HepG2 (cell line): ENCODE data around the gene COG1. TPM values are rescaled to one million over a fixed set of nuclear protein-coding genes. Genes with fewer than 3 reads are reported as not detected.

Experiments
- ARNT ChIP-seq: fragments of 450-650 bp; IDR thresholded peaks from 2 replicates; pipeline ENCODE4 v1.6.1; 2017
- FOXK1 ChIP-seq: sonication (generic); formaldehyde crosslinking; IDR thresholded peaks from 2 replicates; pipeline ENCODE4 v1.4.0; 2020; ENCODE audit warnings: low read depth, missing genetic modification reagents, borderline replicate concordance
- KDM5B ChIP-seq: sonication (generic); formaldehyde crosslinking; IDR thresholded peaks from 2 replicates; pipeline ENCODE4 v1.4.0; 2020; ENCODE audit warnings: missing genetic modification reagents, mild to moderate bottlenecking, borderline replicate concordance
- MEIS1 ChIP-seq: sonication (generic); formaldehyde crosslinking; IDR thresholded peaks from 2 replicates; pipeline ENCODE4 v1.9.0; 2021; ENCODE audit warnings: mild to moderate bottlenecking, missing genetic modification reagents, moderate library complexity, borderline replicate concordance
- NAIF1 ChIP-seq: sonication (generic); formaldehyde crosslinking; IDR thresholded peaks from 2 replicates; pipeline ENCODE4 v1.5.0; 2020; ENCODE audit warnings: mild to moderate bottlenecking, missing genetic modification reagents, borderline replicate concordance
- TBX2 ChIP-seq: sonication (generic); formaldehyde crosslinking; IDR thresholded peaks from 2 replicates; pipeline ENCODE4 v1.5.0; 2020; ENCODE audit warnings: missing genetic modification reagents, mild to moderate bottlenecking, borderline replicate concordance
- TBX3 ChIP-seq: fragments of 450-650 bp; IDR thresholded peaks from 2 replicates; pipeline ENCODE4 v1.6.1; 2017; ENCODE audit warnings: antibody characterized with exemption, mild to moderate bottlenecking, inconsistent platforms, borderline replicate concordance
- ZBTB20 ChIP-seq: sonication (generic); formaldehyde crosslinking; IDR thresholded peaks from 2 replicates; pipeline ENCODE4 v1.8.1; 2023; ENCODE audit warnings: missing genetic modification reagents, low read depth, mild to moderate bottlenecking, borderline replicate concordance
- ZBTB7B ChIP-seq: sonication (generic); formaldehyde crosslinking; IDR thresholded peaks from 2 replicates; pipeline ENCODE4 v1.4.0; 2020; ENCODE audit warnings: missing genetic modification reagents
- ZC3H4 ChIP-seq: sonication (generic); formaldehyde crosslinking; IDR thresholded peaks from 2 replicates; pipeline ENCODE4 v1.4.0; 2020; ENCODE audit warnings: missing genetic modification reagents, borderline replicate concordance
- ZFP1 ChIP-seq: IDR thresholded peaks from 2 replicates; pipeline ENCODE4 v1.6.1; 2016
- ZNF225 ChIP-seq: sonication (generic); formaldehyde crosslinking; IDR thresholded peaks from 2 replicates; pipeline ENCODE4 v1.4.0; 2020; ENCODE audit warnings: mild to moderate bottlenecking, missing genetic modification reagents
- ZNF337 ChIP-seq: sonication (generic); formaldehyde crosslinking; IDR thresholded peaks from 2 replicates; pipeline ENCODE4 v1.5.1; 2020; ENCODE audit warnings: missing genetic modification reagents, low read depth, mild to moderate bottlenecking, borderline replicate concordance
- ZNF501 ChIP-seq: sonication (generic); formaldehyde crosslinking; IDR thresholded peaks from 2 replicates; pipeline ENCODE4 v1.5.1; 2020; ENCODE audit warnings: mild to moderate bottlenecking, moderate library complexity, missing genetic modification reagents
- ZNF607 ChIP-seq: sonication (generic); formaldehyde crosslinking; IDR thresholded peaks from 2 replicates; pipeline ENCODE4 v1.5.1; 2020; ENCODE audit warnings: missing genetic modification reagents, mild to moderate bottlenecking, borderline replicate concordance
- ZNF672 ChIP-seq: sonication (generic); formaldehyde crosslinking; IDR thresholded peaks from 2 replicates; pipeline ENCODE4 v1.8.1; 2022; ENCODE audit warnings: missing genetic modification reagents
- ZNF891 ChIP-seq: sonication (generic); formaldehyde crosslinking; IDR thresholded peaks from 2 replicates; pipeline ENCODE4 v1.5.0; 2020; ENCODE audit warnings: mild to moderate bottlenecking, missing genetic modification reagents
- polyA plus RNA-seq, 8 experiments: library from polyadenylated mRNA; depleted of rRNA in 3 of 8; stranded (reverse) in 7 of 8; unstranded in 1 of 8; fragments of >200 nt; fragmentation: Illumina TruSeq in 4 of 8; extraction: Trizol in 4 of 8; gene quantifications; 2 replicates each; pipeline versions ENCODE4 v1.2.1 to v1.2.3, GENCODE V29; 2011 to 2016; ENCODE audit warnings: low read depth in 4 of 8, missing spikeins in 1 of 8, mixed read lengths in 1 of 8; ENCODE audit not compliant: insufficient read depth in 1 of 8
- total RNA-seq, 5 experiments: library from RNA; depleted of rRNA; stranded (reverse); fragments of >200 nt; fragmentation: Illumina TruSeq; extraction: Trizol; gene quantifications; 2 replicates each; pipeline ENCODE4 v1.2.3, GENCODE V29; 2016; ENCODE audit warnings: low read depth in 1 of 5
- TF ChIP-seq, protein P1 (sequence below): sonication (generic); formaldehyde crosslinking; IDR thresholded peaks from 2 replicates; pipeline ENCODE4 v1.5.0; 2020; ENCODE audit warnings: mild to moderate bottlenecking, missing genetic modification reagents, borderline replicate concordance
- TF ChIP-seq, protein P2 (sequence below): sonication (generic); formaldehyde crosslinking; IDR thresholded peaks from 2 replicates; pipeline ENCODE4 v1.5.0; 2020; ENCODE audit warnings: missing genetic modification reagents
- TF ChIP-seq, protein P3 (sequence below): sonication (generic); formaldehyde crosslinking; IDR thresholded peaks from 2 replicates; pipeline ENCODE4 v1.9.0; 2022; ENCODE audit warnings: low read depth, missing genetic modification reagents

The COG1 gene
- total and polyA plus RNA-seq, 2 of the 13 experiments (the other 11 are each of a cell fraction or from before 2014, with no cell fraction given) = 36.6 to 39.7 TPM

DNA sequence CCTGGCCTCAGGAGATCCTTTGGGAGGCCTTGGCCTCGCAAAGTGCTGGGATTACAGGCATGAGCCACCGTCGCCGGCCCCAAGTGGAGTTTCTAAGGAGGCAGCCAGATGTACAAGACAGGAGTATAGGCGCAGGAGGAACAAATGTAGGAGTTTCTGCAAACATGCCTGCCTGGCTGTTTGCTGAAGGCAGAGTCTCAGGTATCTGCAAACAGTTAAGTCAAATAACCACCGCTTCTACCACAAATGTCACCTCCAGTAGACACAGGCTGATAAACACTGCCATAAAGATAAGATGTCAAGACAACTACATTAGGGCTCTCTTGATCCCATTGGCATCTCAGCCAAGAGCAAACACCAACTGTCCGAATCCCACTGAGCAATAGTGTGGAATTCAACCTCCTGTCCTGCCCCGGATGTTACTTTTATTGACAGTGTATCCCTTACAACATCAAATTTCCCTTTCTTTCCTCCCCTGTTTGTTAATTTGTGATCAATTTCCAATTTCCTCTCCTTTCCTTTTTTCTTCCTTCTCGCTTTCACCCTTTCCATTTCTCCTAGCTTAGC is 5.6 kb upstream of the COG1 start (continued):
- TF ChIP-seq KDM5B (no peak; the same call in 1 of the 2 replicates), ZNF672 (CRISPR knock-in tag) (no peak), ZNF607 (CRISPR knock-in tag) (no peak), ZNF337 (0 out of 2 replicates have a peak, but pooled peaks have one; percentile 48), ZC3H4 (CRISPR knock-in tag) (no peak), TBX2 (CRISPR knock-in tag) (peak; percentile 100), NAIF1 (CRISPR knock-in tag) (peak; percentile 87; the same call in 1 of the 2 replicates), ARNT (no peak), FOXK1 (CRISPR knock-in tag) (no peak; the same call in 1 of the 2 replicates), ZNF225 (CRISPR knock-in tag) (0 out of 2 replicates have a peak, but pooled peaks have one; percentile 18), ZBTB7B (CRISPR knock-in tag) (peak; percentile 88; the same call in 1 of the 2 replicates), ZFP1 (CRISPR knock-in tag) (peak; percentile 79; the same call in 1 of the 2 replicates), ZBTB20 (CRISPR knock-in tag) (peak; percentile 80; the same call in 1 of the 2 replicates), ZNF891 (CRISPR knock-in tag) (no peak), MEIS1 (peak; percentile 97), ZNF501 (CRISPR knock-in tag) (peak; percentile 46; the same call in 1 of the 2 replicates), TBX3 (peak; percentile 97)
- TF ChIP-seq, protein P1, sequence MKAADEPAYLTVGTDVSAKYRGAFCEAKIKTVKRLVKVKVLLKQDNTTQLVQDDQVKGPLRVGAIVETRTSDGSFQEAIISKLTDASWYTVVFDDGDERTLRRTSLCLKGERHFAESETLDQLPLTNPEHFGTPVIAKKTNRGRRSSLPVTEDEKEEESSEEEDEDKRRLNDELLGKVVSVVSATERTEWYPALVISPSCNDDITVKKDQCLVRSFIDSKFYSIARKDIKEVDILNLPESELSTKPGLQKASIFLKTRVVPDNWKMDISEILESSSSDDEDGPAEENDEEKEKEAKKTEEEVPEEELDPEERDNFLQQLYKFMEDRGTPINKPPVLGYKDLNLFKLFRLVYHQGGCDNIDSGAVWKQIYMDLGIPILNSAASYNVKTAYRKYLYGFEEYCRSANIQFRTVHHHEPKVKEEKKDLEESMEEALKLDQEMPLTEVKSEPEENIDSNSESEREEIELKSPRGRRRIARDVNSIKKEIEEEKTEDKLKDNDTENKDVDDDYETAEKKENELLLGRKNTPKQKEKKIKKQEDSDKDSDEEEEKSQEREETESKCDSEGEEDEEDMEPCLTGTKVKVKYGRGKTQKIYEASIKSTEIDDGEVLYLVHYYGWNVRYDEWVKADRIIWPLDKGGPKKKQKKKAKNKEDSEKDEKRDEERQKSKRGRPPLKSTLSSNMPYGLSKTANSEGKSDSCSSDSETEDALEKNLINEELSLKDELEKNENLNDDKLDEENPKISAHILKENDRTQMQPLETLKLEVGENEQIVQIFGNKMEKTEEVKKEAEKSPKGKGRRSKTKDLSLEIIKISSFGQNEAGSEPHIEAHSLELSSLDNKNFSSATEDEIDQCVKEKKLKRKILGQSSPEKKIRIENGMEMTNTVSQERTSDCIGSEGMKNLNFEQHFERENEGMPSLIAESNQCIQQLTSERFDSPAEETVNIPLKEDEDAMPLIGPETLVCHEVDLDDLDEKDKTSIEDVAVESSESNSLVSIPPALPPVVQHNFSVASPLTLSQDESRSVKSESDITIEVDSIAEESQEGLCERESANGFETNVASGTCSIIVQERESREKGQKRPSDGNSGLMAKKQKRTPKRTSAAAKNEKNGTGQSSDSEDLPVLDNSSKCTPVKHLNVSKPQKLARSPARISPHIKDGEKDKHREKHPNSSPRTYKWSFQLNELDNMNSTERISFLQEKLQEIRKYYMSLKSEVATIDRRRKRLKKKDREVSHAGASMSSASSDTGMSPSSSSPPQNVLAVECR = peak; percentile 70; the same call in 1 of the 2 replicates
- TF ChIP-seq, protein P2, sequence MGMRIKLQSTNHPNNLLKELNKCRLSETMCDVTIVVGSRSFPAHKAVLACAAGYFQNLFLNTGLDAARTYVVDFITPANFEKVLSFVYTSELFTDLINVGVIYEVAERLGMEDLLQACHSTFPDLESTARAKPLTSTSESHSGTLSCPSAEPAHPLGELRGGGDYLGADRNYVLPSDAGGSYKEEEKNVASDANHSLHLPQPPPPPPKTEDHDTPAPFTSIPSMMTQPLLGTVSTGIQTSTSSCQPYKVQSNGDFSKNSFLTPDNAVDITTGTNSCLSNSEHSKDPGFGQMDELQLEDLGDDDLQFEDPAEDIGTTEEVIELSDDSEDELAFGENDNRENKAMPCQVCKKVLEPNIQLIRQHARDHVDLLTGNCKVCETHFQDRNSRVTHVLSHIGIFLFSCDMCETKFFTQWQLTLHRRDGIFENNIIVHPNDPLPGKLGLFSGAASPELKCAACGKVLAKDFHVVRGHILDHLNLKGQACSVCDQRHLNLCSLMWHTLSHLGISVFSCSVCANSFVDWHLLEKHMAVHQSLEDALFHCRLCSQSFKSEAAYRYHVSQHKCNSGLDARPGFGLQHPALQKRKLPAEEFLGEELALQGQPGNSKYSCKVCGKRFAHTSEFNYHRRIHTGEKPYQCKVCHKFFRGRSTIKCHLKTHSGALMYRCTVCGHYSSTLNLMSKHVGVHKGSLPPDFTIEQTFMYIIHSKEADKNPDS (CRISPR knock-in tag) = peak; percentile 51; the same call in 1 of the 2 replicates
- TF ChIP-seq, protein P3, sequence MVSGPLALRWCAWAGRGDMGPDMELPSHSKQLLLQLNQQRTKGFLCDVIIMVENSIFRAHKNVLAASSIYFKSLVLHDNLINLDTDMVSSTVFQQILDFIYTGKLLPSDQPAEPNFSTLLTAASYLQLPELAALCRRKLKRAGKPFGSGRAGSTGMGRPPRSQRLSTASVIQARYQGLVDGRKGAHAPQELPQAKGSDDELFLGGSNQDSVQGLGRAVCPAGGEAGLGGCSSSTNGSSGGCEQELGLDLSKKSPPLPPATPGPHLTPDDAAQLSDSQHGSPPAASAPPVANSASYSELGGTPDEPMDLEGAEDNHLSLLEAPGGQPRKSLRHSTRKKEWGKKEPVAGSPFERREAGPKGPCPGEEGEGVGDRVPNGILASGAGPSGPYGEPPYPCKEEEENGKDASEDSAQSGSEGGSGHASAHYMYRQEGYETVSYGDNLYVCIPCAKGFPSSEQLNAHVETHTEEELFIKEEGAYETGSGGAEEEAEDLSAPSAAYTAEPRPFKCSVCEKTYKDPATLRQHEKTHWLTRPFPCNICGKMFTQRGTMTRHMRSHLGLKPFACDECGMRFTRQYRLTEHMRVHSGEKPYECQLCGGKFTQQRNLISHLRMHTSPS = peak; percentile 75; the same call in 1 of the 2 replicates
